Non-pigmented ciliary epithelial cell (primary cell): ENCODE measurements around the gene SF3B5.
A peak's percentile ranks its signal among the peaks of the same experiment; 100 is the strongest.
"Not testable (repeated sequence)": the region's sequence is repeated elsewhere in the genome, so short reads cannot be mapped to it uniquely, and the experiment has no call there.

Experiments used
- DNase-seq: peaks from one replicate; pipeline ENCODE4 v3.0.0-alpha.2; 2010; ENCODE audit warnings: low read depth

SF3B5 gene

DNA sequence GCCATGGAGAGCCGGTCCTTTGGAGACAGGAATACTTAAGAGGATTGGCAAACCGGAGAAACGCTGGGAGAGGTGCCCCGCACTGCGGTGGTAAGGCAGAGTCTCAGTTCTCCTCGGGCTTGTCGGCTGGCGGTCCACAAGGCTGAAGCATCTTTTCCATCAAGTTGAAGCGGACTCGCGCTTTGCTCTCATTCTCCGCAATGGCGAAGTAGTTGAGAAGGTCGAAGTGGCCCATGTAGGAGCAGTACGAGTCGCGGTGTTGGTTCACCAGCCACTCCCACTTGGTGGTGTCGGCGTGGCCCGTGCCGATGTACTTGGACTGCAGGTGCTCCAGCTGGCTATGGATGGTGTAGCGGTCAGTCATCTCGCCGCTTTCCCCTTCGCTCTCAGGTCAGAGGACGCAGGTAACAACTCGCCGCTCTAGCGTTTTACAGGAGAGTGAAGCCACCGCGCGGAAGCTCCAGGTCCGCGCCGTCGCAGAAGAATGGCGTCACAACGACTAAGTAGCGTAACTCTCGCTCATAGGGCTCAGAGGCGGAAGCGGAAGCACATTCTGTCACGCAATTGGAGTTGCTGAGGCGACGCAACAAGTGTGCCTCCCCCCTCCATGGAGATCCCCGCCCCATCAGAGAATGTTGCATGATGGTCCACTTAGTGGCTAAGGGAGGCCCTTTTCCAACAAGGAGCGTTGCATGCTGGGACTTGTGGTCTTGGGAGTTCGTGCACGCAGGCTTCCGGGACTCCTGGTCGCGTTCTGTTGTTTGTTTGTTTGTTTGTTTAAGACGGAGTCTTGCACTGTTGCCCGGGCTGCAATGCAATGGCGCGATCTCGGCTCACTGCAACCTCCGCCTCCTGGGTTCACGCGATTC lies at the start of gene SF3B5:
Gene SF3B5 (minus strand): TSS at position 440 of the 869 bp plus-strand sequence. CDS start 76 bp downstream, at position 364.
- peak; percentile 99 for DNase-seq

DNA sequence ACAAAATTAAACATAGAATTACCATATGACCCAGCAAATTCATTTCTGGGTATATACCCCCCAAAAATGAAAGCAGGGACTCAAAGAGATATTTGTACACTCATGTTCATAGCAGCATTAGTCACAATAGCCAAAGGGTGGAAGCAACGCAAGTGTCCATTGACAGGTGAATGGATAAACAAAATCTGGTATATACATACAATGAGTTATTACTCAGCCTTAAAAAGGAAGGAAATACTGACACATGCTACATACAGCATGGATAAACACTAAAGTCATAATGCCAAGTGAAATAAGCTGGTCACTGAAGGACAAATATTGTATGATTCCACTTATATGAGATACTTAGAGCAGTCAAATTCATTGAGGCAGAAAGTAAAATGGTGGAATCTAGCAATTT lies 49.6 kb upstream of the SF3B5 start:
- DNase-seq: no peak

DNA sequence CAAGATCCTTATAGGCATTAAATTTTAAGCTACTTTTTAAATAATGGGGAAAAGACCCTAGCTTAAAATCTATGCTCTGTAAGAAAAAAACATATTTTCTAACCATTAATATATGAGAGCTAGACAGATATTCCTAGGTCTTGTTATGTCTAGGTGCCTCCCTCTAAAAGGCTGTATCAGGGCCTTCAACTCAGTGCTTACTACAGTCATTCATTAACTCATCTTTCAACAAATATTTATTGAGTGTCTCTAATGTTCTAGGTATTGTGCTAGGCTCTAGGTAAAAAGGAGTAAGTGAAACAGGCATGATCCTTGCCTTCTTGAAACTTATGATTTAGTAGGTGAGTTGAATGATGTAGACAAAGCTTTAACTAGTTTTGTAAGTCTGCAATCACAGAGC lies 48.5 kb upstream of the SF3B5 start:
- no peak for DNase-seq

DNA sequence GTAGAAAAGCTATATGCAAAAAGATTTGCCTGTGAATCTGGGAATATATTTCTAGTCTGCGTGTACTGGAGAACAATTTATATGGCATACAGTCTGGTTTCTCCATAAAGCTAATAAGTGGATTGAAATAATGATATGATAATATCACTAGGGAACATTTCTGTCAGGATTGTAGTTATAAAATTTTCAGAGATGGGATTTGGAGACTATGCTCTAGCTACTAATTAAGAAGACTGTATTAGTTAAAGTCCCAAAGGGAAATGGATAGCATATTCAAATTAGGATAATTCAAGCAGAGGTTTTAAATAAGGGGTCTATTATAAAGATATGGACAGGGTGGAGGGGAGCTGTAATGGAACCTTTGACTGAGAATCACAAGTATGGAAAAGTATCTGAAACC lies 47.7 kb upstream of the SF3B5 start:
- no peak for DNase-seq

DNA sequence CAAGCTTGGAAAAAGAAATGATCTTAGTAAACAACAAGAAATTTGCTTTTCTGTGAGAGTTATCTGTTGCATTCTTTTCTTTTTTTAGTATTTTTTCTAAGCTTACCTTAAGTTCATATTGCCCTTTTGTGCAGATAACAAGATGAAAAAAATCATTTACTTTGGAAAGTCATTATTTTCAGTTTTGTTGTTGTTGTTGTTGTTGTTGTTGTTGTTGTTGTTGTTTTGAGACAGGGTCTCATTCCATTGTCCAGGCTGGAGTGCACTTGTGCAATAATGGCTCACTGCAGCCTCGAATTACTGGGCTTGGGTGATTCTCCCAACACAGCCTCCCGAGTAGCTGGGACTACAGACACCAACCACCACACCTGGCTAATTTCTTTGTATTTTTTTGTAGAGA lies 46.1 kb upstream of the SF3B5 start:
- no peak for DNase-seq

DNA sequence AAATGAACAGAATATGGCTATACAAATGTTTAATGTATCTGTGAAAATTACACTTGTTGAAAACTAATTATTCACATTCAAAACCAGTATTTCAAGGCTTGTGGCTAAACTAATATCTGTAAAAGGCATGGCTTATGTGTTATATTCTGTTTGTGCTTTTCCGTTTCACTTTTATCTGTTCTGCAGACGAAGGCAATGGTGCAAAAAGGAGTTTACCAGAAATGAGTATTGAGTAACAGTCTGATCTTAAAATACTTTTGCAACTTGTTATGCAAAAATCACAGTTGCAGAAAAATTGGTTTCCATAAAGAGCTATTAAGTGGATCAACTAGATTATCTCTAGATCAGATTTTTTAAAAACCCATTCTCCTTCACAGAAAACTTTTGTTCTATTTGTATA lies 45.5 kb upstream of the SF3B5 start:
- no peak for DNase-seq

DNA sequence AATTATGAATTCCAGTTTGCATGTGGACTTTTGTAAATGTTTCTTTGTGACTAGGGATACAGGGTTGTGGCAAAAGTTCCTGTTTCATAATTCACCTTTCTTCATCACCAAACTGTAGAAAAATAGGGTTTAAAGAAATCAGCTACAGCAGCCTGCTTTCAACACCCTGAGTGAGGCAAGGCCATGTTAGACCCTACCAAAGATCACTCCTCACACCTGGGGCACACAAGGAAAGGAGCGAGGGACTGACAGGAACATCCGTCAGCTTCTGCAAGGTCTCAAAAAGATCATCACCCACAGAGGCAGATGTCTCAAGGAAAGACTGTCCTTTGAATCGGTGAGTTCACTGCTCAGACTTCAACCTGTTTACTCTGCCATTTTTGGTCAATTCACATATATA lies 44.4 kb upstream of the SF3B5 start:
- DNase-seq: no peak

DNA sequence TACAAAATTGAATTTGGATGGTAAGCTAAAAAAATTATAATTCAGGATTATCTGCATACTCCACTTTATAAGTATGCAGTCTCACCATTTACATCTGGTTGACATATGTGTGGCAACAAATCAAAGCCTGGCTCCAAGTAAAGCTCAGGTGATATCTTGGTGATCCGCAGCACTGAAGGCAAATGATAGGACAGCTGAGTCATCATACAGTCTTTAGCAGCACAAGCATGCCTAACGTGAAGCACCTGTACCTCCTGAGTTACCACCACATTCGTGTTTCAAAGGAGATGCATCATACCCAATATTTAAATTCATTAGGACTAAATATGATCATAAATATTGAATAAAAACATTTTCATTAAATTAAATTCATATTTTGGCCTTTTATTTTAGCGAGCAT lies 43.2 kb upstream of the SF3B5 start:
- no peak for DNase-seq

DNA sequence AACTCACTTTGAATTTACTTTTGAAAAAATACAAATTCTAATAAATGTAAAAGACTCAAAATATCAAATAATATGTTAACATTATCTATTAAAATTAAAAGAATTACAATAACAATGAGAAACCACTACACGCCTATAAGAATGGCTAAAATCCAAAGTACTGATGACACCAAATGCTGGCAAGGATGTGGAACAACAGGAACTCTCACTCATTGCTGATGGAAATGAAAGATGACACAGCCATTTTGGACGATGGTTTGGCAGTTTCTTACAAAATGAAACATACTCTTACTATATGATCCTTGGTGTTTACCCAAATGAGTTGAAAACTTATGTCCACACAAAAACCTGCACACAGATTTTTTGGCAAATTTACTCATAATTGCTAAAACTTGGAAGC lies 39.4 kb upstream of the SF3B5 start:
- no peak for DNase-seq

DNA sequence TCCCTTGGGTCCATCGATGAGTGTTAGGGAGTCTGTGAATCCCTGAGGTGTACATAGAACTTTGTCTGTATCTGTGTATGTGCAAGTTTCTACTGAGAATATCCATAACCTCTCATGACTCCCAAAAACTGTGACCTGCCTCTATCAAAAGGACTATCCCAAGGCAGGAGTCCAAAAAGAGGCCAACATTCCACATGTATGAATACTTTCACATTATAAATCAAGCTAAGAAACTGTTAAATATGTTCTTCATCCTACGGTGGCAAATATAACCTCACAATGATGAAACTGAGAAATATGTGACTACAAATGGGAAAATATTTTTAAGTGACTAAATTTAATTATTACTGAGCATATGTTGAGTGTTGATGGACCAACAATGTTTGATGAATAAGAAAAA lies 38.8 kb upstream of the SF3B5 start:
- DNase-seq: no peak

DNA sequence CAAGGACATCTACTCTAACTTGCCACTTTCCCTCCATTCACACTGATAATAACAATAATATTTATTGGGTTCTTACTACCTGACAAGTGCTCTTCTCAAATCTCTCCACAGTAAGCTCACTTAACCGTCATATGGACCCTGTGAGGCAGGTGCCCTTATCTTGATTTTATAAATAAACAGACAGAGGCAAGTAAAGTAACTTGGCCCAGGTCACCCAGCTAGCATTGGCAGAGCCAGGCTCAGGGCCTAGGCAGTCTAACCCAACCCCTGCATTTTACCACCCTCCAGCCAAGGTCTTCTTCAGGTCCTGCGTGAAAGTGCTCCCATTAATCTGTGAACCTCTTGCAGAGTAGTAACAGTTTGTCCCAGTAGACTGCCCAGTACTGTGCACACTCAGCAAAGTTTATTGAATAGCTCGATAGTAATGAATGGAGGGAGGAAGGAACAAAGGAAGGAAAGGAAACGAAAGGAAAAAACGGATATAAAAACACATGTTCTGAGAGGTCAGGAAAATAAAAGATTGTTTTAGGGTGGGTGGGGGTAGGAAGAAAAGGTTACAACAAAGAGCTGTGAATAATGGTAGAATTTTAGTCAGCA lies 38.0 kb upstream of the SF3B5 start:
- no peak for DNase-seq

DNA sequence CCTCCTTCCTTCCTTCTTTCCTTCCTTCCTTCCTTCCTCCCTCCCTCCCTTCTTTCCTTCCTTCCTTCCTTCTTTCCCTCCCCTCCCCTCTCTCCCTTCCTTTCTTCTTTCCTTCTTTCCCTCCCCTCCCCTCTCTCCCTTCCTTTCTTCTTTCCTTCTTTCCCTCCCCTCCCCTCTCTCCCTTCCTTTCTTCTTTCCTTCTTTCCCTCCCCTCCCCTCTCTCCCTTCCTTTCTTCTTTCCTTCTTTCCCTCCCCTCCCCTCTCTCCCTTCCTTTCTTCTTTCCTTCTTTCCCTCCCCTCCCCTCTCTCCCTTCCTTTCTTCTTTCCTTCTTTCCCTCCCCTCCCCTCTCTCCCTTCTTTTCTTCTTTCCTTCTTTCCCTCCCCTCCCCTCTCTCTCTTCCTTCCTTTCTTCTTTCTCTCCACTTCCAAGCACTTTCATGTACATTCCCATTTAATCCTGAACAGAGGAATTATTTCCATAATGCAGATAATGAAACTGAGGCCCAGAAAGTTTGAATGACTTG lies 36.9 kb upstream of the SF3B5 start:
- not testable (repeated sequence) for DNase-seq

DNA sequence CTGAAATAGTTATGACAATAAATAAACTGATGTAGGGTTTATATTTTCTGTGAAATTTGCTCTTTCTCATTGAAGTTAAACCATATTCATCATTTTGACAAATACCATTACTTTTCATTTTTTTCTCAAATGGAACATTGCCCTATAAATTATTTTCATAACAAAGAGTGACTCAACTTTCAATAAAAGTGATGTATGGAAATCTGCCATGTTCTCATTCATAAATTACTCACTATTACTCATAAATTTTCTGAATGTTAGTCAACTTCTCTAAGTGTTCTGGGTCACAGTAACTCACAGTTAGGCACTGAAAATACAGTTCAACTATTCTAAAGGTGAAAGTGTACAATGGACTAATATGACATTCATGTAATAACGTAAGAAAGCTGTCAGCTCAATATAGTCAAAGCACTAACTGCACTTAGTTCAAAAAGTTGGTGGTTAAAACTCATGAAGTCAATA lies 35.9 kb upstream of the SF3B5 start:
- peak; percentile 34 for DNase-seq

DNA sequence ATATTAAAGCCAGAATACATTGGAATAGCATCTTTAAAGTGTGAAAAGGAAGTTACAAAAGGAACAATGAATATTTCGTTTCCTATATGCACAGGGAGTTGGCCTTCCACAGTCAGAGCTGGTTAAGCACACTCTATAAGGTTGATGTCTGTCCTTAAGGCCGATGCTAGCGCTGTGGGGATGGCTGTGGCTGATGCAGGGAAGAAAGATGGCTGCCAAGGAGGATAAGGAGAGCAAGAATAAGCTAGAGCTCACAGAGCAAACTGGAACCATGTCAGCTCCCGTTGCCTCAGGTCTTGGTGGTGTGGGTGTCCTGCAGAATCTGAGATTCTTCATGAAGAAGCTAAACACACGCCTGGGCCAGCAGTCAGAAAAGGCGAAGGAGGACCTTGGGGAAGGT lies 34.1 kb upstream of the SF3B5 start:
- DNase-seq: no peak

DNA sequence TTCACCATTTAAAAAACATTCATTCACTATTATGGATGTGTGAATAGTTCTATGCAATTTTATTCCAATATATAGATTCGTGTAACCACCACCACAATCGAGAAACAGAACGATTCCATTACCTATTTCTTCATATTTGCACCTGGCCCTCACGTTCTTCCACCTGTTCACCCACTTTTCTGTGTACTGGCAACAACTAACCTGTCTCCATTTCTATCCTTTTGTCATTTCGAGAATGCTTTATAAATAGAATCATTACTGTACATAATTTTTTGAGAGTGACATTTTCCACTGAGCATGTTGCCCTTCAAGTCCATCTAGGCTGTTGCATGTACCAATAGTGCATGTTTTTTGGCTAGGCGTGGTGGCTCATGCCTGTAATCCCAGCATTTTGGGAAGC lies 31.7 kb upstream of the SF3B5 start:
- no peak for DNase-seq

DNA sequence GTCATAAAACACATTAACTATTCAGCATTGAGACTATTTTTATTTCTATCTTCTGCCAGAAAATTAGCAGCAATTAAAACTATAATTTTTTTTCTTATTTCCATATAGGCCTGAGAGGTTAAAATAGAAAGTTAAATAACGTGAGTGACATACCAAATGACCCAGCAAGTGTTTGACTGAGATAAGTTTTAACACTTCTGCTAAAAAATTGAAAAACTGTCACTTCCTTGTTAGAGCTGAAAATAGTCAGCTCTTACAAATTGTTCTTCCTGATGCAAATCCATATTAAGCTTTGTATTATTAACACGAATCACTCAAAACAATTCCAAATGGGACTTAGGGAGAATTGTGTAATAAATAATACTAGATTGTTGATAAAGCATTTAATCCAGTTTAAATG lies 28.5 kb upstream of the SF3B5 start:
- no peak for DNase-seq

DNA sequence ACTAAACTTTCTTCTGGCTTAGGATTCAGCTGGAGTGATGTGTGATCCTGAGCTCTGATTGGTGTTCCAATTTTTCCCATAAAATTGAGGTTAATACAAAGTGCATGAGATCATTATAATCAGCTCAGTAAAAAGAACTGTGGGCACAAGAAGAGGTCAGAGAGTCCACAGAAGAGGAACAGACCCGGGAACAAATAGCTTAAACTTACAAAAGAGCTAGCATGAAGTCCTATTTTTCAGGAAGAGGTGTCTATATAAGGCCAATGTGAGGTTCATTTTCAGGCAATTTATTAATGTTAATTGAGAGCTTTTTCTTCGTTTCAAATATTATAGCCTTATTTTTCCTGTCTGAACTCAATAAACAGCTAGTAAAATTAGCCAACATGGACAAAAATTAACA lies 28.0 kb upstream of the SF3B5 start:
- no peak for DNase-seq

DNA sequence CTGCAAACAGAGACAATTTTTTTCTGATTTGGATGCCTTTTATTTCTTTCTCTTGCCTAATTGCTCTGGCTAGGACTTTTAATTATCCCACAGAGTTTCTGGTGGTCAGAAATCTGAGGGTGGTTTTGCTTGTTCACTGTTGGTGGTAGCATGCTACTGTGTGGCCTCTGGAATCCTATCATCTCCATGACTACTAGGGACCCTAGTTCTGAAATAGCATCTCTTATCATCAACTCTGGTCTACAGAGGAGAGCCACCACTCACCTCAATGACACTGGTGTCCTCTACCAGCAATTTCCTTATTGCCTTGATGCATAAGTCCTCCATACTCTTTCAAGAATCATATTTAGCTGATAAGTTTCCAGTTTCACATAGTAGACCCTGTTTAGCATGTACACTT lies 27.5 kb upstream of the SF3B5 start:
- no peak for DNase-seq

DNA sequence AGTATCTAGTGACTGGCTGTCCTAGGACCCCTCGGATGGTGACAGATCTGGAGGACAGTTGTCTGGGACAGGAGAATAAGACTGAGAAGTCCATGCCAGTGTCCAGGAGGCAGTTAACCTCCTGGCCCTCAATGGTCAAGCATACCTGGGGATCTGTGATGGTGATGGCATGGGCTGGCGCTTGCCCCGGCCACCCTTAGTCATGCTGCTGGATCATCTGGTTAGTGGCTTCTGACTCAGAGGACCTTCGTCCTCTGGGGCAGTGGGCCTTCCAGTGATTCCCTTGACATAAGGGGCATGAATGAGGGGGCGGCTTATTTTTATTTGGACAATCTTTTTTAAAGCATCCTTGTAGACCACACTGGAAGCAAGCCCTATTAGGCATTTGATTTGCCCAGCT lies 24.0 kb upstream of the SF3B5 start:
- no peak for DNase-seq

DNA sequence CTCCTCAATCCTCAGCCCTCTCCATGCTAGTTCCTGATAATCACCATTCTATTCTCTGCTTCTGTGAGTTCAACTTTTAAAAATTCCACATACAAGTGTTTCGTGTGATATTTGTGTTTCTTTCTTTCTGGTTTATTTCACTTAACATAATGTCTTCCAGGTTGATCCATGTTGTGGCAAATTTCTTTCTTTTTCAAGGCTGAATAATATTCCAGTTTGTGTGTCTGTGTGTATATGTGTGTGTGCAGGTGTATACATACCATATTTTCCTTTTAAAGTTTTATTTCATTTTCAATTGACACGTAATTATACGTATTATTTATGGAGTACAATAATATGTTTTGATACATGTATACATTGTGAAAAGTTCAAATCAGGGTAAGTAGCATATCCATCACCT lies 19.8 kb upstream of the SF3B5 start:
- no peak for DNase-seq

DNA sequence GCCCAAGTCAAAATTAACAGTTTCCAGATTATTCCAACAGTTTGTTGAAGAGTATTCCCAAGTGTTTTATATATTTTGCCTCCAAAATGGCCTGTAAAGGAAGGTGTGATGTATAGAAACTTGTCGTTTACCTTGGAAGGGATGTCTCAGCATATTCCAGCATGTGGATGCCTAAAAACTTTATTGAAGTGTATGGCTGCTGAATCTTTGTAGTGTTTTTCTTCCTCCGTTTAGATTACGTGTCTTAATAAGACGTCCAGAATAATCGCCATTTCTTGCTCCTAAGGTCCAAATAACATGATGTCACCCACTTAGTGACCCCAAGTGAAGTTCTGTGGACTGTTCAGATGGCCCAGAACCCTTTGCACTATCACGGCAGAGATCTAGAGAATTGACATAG lies 18.0 kb upstream of the SF3B5 start:
- no peak for DNase-seq

DNA sequence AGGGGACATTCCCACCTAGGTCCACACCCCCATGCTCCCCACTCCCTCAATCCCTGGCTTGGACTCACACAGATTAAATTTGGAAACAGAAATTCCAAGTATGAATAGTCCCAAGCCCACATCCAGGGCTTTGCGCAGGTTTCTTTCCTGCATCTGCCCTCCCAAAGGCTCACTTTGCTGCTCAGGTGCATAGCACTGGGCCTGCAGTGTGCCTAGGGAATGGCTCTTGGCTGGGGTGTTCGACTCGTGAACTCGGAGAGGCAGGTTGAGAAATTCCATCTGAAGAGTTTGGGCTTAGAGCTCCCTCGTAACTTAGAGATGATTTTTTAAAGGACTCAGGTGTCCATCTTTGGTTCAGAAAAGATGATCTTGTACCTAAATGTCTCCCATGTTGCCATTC lies 14.8 kb upstream of the SF3B5 start:
- DNase-seq: no peak

DNA sequence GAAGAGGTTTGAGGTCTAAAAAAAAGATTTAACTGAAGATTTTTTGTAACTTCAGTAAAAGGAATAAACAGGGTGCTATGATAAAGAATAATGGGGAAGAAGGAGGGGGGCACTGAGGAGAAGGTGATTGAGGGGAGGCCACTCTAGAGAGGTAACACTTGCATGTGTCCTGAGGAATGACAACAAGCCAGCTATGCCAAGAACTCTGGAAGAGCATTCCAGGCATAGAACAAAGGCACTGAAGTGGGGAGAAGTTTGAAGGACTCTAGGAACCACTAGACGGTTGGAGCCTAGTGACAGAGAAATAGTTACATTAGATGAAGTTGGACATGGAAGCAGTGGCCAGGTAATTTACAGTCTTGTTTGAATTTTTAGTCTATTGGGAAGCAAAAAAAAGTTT lies 10.8 kb upstream of the SF3B5 start:
- DNase-seq: no peak
